Measurements from ENCODE around the gene ADGRL4.

DNA sequence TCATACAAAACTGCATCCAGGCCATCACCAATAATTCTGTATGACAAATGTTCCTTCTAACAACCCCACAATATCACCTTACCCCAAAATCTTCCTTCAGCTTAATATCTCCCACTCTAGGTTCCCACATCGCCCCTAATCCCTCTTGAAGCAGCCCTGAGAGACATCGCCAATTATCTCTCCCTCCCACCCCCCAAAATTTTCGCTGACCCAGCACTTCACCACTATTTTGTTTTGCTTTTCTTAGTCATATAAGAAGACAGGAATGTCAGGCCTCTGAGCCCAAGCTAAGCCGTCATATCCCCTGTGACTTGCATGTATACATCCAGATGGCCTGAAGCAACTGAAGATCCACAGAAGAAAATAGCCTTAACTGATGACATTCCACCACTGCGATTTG lies 126.3 kb downstream of the ADGRL4 start:
- TF ChIP-seq EP300 (IDR thresholded peaks at IDR 0.05) (no peak), POLR2A (IDR thresholded peaks at IDR 0.05) (no peak), CTCF (IDR thresholded peaks at IDR 0.05) (no peak)
